NAMALWA (cell line): ENCODE results near the gene NCR2.

Source experiments
- DNase-seq: peaks from one replicate; pipeline ENCODE4 v3.0.0-alpha.2; 2015; ENCODE audit warnings: low spot score

NCR2 gene

DNA sequence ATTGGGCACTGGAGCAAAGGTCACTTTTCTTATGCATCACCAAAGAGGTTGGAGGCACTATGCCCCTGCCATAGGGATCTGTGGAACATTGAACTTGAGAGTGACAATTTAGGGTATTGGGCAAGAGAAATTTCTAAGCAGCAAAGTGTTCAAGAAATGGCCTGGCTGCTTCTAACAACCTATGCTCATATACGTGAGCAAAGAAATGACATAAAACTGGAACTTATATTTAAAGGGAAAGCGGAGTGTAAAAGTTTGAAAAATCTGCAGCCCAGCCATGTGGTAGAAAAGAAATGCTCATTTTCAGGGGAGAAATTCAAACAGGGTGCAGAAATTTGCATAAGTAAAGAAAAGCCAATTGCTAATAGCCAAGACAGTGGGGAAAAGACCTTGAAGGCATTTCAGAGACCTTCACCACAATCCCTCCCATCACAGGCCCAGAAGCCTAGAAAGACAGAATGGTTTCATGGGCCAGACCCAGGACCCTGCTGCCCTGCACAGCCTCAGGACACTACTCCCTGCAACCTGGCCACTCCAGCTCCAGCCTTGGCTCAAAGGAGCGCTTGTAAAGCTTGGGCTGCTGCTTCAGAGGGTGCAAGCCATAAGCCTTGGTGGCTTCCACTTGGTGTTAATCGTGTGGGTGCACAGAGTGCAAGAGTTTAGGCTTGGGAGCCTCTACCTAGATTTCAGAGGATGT is 24.4 kb downstream of the NCR2 start:
- DNase-seq: no peak

DNA sequence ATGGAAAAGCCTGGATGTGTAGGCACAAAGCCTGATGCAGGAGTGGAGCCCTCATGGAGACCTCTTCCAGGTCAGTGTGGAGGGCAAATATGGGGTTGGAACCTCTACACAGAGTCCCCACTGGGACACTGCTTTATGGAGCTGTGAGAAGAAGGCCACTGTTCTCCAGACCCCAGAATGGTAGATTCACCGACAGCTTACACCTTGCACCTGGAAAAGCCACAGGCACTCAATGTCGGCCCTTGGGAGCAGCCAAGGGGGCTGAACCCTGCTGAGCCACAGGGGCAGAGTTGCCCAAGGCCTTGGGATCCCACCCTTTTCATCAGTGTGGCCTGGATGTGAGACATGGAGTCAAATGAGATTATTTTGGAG is 24.9 kb downstream of the NCR2 start:
- no peak for DNase-seq

DNA sequence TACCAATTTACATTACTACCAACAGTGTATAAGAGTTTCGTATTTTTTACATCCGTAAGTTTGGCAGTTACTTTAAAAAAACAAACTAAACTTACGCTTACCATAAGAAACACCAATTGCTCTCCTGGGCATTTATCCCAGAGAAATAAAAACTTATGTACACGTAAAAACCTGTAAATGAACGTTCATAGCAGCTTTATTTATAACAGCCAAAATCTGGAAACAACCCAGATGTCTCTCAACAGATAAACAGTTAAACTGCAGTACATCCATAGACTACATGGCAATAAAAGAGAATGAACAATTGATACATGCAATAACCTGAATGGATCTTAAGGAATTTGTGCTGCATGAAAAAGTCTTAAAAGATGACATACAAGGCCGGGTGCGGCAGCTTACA is 30.7 kb downstream of the NCR2 start:
- DNase-seq: no peak

DNA sequence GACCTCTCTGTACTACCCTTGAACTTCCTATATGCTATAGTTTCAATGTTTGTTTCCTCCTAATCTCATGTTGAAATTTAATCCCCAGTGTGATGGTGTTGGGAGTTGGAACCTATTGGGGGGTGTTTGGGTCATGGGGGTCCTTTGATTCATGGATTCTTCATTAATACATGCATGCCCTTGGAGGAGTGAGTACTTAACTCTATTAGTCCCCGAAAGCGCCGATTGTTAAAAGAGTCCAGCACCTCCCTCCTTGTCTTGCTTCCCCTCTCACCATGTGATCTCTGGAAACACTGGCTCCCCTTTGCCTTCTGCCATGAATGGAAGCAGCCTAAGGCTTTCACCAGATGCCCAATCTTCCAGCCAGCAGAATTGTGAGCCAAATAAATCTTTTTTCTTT is 31.7 kb downstream of the NCR2 start:
- DNase-seq: no peak

DNA sequence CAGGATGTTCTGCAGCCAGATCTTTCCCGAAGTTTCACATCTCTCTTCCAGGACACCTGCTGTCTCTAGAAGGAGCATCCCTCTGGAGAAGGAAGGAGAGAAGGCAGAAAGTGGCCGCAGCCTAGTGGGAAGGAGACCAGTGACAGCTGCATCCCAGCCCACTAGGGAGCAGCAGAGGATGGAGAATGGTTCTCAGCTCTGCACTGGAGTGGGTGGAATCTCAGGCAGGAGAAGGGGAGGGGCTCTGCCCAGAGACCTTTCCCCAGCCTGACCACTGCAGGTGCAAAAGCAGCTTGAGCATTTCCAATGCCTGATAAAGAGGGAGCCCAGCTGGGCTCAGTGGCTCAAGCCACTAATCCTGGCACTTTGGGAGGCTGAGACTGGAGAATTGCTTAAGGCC is 32.3 kb downstream of the NCR2 start:
- peak; percentile 48 for DNase-seq

DNA sequence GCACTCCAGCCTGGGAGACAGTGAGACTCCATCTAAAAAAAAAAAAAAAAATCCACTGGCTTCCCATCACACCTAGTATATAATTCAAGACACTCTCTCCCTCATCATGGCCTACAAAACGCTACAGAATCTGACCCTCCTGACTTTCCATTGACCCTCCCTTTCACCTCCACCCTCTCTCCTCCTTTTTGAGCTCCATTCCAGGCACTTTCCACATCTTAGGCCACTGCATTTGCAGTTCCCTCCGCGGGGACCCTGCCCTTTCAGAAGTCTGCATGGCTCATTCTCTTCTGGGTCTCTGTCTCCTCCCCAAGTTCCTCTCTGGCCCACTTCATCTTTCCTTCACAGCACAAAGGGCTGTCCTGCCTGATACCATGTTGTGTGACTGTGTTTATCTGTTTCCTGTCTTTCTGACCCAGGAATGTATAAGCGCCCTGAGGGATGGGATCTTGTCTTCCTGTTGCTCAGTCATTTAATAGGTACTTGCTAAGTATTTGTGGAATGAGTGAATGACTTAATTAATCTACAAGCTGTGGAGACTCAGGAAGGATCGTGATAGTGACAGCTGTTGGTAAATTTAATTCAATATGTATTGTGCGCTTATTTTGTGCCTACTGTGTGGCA is 35.2 kb downstream of the NCR2 start:
- DNase-seq: peak; percentile 9

DNA sequence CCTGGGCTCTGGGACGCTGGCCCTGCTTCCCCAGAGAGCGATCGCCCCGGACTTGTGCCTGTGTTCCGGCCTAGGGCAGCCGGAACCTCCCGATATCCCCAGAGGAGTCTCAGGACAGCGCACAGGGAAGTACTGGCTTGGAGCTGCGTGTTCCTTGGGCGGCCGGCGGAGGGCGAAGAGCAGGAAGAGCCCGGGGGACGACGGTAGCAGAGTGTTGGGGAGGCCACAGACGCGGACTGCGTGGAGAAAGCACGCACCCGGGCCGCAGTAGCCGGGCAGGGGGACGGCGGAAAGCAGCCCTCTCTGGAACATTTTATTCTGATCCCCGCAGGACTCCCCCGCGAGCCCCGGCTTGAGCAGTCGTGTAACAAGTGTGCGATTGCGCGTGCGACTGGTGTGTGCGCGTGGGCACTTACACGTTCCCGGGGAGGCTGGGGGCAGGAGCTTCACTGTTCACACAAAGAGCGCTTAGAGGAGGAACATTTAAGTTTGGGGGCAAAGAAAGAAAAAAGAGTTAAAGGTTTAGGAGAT is 36.1 kb downstream of the NCR2 start:
- no peak for DNase-seq

DNA sequence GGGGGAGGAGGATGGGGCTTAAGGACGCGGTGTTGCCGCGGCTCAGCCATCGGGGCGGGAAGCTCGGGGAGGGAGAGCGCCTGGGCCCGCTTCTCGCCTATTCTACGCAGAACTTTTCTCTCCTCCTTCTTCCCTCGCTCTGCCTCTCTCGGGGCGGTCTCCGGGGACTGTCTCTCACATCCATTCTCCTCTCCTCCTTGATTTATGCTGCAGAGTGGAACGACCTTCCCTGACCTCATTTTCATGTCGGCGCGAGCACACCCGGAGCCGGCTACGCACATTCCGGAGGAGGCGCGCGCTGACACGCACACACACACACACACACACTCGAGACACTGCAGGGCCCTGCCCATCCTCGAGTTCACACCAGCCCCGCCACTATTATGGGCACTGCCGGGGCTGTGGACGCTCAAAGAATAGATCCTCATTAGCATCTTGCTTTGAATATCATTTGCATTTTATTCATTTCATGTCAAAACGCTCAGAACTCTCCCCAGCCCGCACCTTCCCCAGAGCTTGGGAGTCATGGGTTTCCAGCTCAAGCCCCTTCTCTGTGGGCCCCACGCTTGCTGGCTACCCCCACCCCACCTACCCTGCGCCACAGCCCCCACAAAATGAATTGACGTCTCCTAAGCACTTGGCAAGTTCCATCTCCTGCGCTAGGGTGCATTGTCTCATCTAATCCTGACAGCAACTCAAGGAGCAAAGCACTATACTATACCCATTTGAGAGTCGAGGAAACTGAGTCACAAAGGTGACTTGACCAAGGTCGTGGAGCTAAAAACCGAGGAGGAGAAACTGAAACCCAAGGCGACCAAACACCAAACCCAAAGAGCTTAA is 36.8 kb downstream of the NCR2 start:
- DNase-seq: no peak

DNA sequence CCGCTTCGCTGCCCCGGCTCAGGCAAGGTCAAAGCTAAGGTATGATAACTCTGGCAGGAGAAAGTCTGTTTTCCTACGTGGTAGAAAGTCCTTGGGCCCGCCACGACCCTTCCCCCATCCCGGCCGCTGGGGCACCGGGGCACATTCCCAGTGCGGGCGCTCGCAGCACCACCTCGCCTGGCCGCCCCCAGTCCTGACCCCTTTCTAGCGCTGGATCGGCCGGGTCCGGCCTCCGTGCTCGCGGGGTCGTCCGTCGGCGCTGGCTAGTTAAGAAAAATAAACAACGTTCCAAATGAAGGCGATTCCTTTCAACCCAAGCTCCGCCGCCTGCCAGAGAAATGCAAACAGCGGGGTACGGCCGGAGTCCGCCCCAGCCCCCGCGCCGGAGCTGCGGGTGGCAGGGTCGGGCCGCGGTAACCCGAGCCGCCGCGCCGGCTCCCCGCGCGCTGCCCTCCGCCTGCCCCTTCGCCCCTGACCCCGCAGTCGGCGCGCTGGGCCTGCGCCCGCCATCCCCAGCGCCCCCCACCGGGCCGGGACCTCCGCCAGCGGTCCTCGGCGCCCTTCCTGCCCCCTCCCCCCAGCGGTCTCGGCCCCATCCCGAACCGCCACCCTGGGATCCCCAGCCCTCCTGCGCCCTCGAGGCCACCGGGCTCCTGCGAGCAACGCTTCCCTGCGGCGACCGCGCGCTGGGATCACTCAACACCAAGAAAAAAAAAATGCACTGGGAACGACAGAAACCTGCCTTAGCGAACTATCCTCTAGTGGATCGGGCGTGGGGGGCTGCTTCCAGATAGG is 37.6 kb downstream of the NCR2 start:
- DNase-seq: no peak

DNA sequence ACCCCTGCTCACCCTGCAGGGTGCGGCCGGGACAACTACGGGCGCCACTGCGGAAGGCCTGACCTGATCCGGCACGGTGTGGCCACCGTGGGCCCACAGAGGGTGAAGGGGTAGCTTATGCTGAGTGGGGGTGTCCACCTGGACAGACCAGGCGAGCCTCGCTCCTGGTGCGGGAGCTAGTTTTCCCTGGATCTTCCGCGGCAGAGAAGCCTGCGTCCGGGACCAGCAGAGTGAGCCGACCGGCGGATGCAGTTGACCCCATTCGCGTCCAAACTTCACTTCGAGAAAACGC is 38.2 kb downstream of the NCR2 start:
- no peak for DNase-seq

DNA sequence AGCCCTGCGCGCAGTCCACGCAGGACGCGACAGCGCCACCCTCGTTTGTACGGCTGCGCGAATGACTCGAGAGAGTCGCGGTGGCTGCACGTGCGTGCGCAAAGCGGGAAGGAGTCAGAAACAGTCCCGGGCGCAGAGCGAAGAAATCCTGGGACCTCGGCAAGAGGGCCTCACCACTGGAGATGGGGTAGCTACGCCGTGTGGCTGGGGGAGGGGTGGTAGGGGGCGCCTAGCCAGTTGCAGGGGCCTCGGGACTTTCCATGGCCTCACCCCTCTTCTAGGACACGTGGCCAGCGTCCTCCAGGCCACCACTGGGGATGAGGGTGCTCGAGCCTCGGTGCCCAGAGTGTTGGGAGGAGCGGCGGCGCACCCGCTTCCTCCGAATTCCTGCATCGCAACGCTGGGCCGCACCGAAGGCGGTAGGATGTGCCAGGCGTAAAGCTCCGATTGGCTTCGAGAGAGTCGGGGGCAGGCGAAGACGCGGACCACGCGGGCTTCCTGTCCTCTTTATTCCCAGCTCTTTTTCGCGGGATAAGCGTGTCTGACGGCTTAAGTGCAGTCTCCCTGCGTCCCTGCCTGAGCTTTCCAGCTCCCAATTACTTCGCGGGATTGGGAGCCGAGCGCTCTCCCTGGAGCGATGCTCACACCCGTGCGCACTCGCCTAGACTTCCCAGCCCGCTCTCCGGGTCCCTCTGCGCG is 38.7 kb downstream of the NCR2 start:
- no peak for DNase-seq

DNA sequence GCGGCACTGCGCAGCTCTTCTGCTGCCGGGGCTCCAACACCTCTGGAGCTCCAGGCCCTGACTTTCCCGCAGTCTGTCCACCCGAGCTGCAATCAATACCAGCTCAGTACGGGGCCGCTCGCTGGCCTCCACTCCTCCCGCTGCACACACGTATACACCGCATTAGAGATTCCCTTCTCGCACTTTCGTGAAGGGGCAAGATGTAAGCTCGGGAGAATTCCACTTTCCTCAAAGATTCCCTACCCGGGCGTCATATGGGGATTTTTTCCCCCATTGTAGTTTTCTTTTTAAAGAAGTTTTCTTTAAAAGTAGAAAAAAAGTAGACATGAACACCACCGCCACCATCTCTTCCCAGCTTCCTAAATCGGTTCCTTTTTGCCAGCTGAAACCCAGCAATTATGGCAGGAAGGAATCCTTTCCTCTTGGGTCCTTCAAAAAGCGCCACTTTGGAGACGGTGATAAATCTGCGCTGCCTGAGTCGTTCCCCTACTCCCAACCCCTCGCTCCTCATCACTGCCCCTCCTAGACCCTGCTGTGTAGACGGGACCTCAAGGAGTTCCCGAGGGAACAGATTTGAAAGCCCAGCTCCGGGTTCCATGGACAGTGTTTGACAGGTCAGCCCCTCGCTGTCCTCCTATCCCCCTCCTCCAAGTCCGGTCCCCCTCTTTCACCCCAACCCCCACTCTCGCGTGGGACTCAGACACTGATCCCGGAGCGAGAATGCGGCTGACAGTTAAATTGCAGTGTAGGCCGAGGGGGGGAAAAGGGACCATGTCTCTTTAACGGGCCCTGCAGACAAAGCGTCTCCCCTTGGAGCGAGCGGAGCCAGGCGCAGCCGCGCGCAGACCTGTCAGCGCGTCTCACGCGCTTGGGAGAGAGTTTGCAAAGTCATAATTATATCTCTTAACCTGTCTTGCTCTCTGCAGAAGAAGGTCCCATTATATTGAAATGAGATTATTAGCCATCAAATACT is 39.5 kb downstream of the NCR2 start:
- no peak for DNase-seq

DNA sequence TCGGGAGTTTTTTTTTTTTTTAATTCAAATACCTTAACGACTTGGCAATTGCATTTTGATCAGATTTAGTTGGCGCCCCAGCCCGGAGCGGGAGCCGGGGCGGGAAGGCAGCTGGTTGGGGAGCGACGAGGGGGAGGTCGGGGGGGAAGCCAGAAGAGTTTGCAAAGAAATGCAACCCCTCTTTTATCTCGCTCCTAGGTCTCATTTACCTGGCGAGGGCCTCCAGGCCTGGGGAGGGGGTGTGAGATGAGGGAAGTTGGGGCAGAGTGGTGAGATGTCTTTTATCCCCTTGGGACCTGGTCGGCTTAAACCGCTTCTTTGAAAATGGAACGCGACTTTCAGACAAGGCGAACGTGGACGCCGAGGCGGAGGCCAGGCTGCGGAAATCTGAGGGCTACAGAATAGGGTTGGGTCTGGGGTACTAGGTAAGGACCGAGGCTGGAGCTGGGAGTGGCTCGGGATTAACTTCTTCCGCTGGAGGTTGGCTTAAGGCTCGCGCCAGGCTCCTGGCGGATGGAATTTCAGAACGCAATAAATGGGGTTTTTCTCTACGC is 40.3 kb downstream of the NCR2 start:
- DNase-seq: no peak

DNA sequence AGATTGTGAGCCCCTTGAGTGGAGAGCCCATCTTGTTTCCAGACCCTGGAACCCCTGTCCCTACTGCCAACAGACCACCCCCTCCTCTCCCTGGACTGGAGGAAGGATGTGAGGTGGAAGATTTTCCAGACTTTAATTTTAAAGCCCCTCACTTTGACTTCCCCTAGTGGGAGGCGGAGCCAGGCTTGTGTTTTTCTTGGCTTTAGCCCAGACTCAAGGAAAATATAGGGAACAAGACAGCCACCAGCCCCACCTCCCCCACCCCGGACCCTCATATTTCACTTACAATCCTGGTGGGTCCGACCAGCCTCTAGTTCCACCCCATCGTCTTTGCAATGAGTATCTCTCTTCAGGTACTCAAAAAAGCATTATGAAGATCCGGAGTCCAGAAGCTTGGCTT is 40.8 kb downstream of the NCR2 start:
- DNase-seq: no peak

DNA sequence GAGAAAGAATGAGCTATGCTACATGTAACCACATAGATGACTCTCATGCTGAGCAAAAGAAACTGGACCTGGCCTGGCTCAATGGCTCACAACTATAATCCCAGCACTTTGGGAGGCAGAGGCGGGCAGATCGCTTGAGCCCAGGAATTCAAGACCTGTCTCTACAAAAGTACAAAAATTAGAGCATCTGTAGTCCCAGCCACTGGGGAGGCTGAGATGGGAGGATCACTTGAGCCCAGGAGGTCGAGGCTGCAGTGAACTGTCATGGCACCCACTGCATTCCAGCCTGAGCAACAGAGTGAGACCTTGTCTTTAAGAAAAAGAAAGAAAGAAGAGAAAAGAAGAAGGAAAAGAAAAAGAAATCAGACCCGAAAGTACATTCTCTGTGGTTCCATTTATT is 41.7 kb downstream of the NCR2 start:
- DNase-seq: no peak

DNA sequence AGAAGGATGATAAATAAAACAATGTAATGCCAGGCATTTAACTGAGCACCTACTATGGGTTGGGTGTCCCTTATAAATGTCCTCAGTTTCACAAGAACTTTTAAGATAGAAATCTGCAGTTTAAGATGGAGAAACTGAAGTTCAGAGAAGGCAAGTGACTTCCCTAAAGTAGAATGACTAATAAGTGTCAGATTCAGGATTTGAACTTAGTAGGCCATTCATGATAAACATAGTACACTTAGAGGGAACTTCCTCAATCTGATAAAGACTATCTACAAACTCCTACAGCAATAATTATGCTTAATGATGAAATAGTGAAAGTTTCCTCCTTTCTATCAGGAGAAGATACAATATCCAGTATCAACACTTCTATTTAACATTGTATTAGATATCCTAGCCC is 43.9 kb downstream of the NCR2 start:
- no peak for DNase-seq

DNA sequence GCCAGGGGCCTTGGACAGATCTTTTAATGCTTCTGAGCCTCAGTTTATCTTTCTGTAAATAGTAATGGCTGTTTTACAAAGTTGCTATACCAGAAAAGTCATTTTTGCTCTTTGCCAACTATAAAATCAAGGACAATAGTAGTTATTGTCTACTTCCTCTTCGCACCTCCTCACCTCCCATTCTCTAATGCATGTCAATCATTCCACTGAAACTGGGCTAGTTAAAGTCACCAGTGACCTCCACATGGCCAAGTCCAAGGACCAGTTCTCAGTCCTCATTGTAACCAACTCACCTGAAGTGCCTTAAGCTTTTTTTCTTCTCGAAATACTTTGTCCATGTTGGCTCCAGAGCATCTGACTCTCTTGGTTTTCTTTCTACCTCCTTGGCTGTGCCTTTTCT is 51.2 kb downstream of the NCR2 start:
- DNase-seq: no peak

DNA sequence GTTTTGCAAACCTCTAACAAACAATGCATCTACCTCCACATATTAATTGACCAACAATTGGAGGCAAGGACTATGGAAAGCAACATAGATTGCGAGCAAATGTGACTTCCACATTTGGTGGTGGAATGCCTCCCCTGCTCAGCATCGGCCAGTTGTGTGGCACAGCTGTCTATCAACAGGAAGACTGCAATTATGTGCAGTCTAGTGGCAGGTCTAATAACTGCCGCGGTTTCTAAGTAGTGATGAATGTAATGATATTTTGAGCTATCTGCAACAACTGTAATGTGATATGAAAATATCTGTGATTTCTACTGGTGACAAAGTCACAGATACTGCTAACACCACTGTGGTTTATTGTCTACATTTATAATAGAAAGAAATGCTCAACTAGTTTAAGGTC is 56.8 kb downstream of the NCR2 start:
- DNase-seq: peak; percentile 17

DNA sequence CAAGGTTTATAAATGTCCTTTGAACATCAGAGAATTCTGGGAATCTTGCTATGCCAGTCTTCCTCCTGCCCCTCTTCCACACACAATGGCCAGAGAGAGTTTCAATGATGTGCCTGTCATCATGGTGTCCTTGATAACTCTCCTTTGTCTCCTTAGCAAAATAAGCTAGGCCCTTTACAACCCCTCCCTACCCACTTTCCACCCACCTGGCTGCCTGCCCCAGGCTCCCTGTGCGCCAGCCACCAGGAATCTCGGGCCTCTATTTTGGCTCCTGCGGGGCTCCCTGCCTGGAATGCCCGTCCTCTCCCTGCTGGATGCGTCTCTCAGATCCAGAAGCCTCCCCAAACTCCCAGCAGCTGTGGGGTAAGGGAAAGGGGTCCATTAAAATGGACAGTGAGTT is 60.9 kb downstream of the NCR2 start:
- no peak for DNase-seq

DNA sequence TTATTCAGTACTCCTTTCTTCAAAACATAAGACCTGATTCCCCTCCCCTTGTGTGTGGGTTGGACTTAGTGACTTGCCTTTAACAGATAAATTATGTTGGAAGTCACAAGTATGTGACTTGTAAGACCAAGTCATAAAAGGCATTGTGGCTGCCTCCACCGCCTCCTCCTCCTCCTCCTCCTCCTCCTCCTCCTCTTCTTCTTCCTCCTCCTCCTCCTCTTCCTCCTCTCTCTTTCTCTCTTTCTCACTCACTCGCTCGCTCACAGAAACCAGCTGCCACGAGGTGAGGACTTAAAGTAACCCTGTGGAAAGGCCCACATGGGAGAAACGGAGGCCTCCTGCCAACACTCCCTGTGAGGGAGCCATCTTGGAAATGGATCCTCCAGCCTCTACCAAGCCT is 64.0 kb downstream of the NCR2 start:
- DNase-seq: no peak
